ENCODE data around the gene PLK4.

Gene PLK4

DNA sequence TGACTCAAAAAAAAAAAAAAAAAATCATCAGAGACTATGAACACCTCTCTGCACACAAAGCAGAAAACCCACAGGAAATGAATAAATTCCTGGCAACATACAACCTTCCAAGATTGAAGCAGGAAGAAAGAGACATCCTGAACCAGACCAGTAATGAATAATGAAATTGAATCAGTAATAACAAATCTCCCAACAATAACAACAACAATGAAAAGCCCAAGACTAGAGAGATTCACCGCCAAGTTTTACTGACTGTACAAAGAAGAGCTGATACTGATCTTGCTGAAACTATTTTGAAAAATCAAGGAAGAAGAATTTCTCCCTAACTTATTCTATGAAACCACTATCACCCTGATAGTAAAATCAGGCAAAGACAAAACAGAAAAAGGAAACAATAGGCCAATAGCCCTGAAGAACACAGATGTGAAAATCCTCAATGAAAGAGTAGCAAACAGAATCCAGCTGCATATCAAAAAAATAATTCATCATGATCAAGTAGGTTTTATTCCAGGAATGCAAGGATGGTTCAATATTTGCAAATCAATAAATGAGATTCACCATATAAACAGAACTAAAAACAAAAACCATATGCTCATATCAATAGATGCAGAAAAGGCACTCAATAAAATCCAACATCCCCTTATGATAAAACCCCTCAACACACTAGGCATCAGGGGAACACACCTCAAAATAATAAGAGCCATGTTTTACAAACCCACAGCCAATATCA is 31.0 kb upstream of the PLK4 start:
- TF ChIP-seq, protein P1, sequence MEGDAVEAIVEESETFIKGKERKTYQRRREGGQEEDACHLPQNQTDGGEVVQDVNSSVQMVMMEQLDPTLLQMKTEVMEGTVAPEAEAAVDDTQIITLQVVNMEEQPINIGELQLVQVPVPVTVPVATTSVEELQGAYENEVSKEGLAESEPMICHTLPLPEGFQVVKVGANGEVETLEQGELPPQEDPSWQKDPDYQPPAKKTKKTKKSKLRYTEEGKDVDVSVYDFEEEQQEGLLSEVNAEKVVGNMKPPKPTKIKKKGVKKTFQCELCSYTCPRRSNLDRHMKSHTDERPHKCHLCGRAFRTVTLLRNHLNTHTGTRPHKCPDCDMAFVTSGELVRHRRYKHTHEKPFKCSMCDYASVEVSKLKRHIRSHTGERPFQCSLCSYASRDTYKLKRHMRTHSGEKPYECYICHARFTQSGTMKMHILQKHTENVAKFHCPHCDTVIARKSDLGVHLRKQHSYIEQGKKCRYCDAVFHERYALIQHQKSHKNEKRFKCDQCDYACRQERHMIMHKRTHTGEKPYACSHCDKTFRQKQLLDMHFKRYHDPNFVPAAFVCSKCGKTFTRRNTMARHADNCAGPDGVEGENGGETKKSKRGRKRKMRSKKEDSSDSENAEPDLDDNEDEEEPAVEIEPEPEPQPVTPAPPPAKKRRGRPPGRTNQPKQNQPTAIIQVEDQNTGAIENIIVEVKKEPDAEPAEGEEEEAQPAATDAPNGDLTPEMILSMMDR (IDR thresholded peaks at IDR 0.05; ENCODE audit: low read depth, low read length, missing control alignments) = no peak
- H3K4me3 ChIP-seq (replicated peaks; ENCODE audit: low read depth, low read length) = no peak overlapping the region
- DNase-seq (ENCODE audit: extremely low read depth, low read depth) = no peak

DNA sequence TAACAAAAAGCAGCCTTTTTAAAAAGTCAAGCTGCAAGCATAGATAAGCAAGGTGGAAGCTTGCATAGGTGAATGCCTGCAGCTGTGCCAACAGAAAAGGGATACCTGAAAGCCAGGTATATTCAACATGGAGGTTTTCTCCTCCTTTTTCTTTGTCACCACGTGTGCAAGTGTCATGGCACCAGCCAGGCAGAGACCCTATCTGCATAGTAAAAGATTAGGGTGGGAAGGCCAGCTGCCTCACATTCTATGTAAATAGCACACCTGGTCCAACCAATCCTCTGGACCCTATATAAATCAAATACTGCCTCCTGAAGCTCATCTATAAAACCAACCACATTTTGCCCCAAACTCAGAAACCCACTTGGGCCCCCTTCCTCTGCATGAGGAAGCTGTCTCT is 28.0 kb upstream of the PLK4 start:
- DNase-seq (ENCODE audit: extremely low read depth, low read depth) = no peak
- TF ChIP-seq, protein P1 (IDR thresholded peaks at IDR 0.05; ENCODE audit: low read depth, low read length, missing control alignments) = no peak
- H3K4me3 ChIP-seq (replicated peaks; ENCODE audit: low read depth, low read length) = no peak overlapping the region

DNA sequence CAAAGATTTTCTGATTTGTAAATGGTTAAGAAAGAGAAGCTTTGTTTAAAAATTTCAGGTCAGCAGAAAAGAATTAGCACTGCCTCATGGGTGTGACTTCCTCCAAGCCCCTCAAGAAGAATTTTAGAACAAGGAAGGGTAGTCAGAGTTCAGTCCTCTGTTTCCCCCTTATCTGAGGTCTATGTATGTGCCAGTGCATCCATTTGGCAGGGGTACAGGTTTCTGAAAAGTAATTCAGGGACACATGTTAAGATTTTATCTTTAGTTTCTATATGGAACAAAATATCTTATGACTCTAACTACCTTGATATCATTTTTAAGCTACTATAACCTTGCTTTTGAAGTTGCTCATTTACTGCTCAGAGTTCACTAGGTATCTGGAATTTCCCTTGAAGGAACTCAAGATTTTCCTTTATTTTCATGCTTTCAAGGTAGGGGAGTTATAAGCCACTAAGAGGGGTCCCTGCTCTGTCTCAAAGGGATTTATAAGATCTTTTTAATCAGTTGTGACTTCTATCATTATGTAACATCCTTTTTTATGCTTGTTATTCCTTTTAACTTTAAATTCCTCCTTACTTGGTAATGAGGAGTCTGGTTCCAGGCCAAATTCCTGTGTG is 24.4 kb upstream of the PLK4 start:
- H3K4me3 ChIP-seq (replicated peaks; ENCODE audit: low read depth, low read length) = no peak overlapping the region
- TF ChIP-seq, protein P1 (IDR thresholded peaks at IDR 0.05; ENCODE audit: low read depth, low read length, missing control alignments) = no peak
- no peak for DNase-seq (ENCODE audit: extremely low read depth, low read depth)

DNA sequence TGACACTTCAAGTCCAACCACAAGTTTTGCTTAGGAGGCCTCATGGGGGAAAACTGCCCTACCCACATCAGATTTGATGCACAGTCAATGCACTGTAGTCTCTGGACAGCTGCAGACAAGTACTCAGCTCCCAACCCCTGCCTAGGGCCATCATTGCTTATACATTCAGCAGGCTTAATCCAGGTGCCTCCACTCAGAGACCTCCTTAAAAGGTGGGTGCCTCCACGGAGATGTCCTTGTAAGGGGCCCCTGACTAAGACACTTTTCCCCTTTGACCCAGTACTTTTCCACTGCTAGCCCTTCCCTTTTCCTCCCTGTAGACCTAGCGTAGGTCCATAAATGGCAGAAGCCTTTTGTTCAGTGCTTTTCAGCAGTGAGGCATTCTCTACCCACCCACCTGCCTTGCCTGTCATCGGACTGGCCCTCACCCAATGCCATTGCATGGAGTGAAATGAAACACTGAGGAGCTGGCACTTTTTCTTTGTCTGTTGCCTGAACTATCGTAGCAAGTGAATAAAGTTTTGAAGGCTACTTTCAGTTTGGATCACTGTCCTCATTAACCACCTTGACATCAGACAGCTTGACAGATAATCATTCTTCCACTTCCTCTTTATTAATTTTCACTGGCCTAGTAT is 23.8 kb upstream of the PLK4 start:
- no peak overlapping the region for H3K4me3 ChIP-seq (replicated peaks; ENCODE audit: low read depth, low read length)
- TF ChIP-seq, protein P1 (IDR thresholded peaks at IDR 0.05; ENCODE audit: low read depth, low read length, missing control alignments) = no peak
- DNase-seq (ENCODE audit: extremely low read depth, low read depth) = peak; percentile 72

DNA sequence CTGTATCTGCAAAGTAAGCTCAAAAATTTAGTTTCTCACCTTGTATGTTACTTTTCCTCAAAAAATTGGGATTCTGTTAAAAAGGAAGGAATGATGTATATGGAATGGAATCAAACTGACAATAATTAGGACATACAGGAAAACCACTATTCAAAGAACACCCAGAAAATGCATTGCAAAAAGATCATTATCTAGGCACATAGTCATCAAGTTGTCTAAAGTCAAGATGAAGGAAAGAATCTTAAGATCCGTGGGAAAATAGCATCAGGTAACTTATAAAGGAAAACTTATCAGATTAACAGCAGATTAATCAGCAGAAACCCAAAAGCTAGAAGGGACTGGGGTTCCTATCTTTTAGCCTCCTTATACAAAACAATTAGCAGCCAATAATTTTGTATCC is 23.1 kb upstream of the PLK4 start:
- DNase-seq (ENCODE audit: extremely low read depth, low read depth) = no peak
- TF ChIP-seq, protein P1 (IDR thresholded peaks at IDR 0.05; ENCODE audit: low read depth, low read length, missing control alignments) = no peak
- no peak overlapping the region for H3K4me3 ChIP-seq (replicated peaks; ENCODE audit: low read depth, low read length)

DNA sequence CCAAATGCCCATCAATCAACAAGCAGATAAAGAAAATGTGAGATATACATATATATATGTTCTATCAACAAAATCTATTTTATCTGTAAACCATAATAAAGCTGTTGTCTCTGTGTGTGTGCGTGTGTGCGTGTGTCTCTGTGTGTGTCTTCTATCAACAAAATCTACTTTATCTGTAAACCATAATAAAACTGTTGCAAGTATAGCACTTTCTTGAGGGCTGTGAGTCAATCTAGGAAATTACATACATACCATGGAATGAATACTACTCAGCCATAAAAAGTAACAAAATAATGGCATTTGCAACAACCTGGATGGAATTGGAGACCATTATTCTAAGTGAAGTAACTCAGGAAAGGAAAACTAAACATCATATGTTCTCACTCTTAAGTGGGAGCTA is 12.5 kb upstream of the PLK4 start:
- TF ChIP-seq, protein P1 (IDR thresholded peaks at IDR 0.05; ENCODE audit: low read depth, low read length, missing control alignments) = no peak
- no peak for DNase-seq (ENCODE audit: extremely low read depth, low read depth)

More for the DNA sequence above, 12.5 kb upstream of the PLK4 start:
- H3K4me3 ChIP-seq (replicated peaks; ENCODE audit: low read depth, low read length) = no peak overlapping the region
